Memory B cell (primary cell): ENCODE measurements around the gene PDE4B.
"Not testable (repeated sequence)": the region's sequence is repeated elsewhere in the genome, so short reads cannot be mapped to it uniquely, and the experiment has no call there.

Experiments used
- ATAC-seq: fragments of 150-1000 bp; cut with Tn5 transposase; 2 replicates; pipeline ENCODE4 v1.10.0; 2021; ENCODE audit warnings: low read depth, mild to moderate bottlenecking, moderate library complexity
- DNase-seq, 2 donors: peaks; one replicate each; pipeline ENCODE4 v3.0.0; 2022; ENCODE audit warnings: low spot score in 2 of 2
- H3K27ac Mint-ChIP-seq: one replicate; pipeline ENCODE4 v1.8.0; 2022; ENCODE audit warnings: mild to moderate bottlenecking, moderate library complexity, mixed read lengths
- H3K27me3 Mint-ChIP-seq: one replicate; pipeline ENCODE4 v1.8.0; 2022; ENCODE audit warnings: mixed read lengths
- H3K36me3 Mint-ChIP-seq: one replicate; pipeline ENCODE4 v1.8.0; 2022; ENCODE audit warnings: mild to moderate bottlenecking, mixed read lengths
- H3K4me1 Mint-ChIP-seq: one replicate; pipeline ENCODE4 v1.8.0; 2022; ENCODE audit warnings: mixed read lengths
- H3K4me3 Mint-ChIP-seq: one replicate; pipeline ENCODE4 v1.8.0; 2022; ENCODE audit warnings: mild to moderate bottlenecking, moderate library complexity, mixed read lengths
- H3K9me3 Mint-ChIP-seq: one replicate; pipeline ENCODE4 v1.8.0; 2022; ENCODE audit warnings: mixed read lengths

The PDE4B gene

GRCh38 chr1:66401244-66401643 lies 608.5 kb downstream of the PDE4B start:
- ATAC-seq (no peak), DNase-seq (no peak)
- Mint-ChIP-seq H3K27ac (peak overlapping the region; percentile 76), H3K4me1 (peaks cover 54% of the 10 kb centered on the region), H3K4me3 (no peak overlapping the region), H3K36me3 (no peaks in the 10 kb centered on the region), H3K27me3 (no peaks in the 10 kb centered on the region), H3K9me3 (peaks cover 1% of the 10 kb centered on the region)

GRCh38 chr1:66402194-66402593 lies 609.5 kb downstream of the PDE4B start:
- H3K36me3 Mint-ChIP-seq = no peaks in the 10 kb centered on the region
- H3K27me3 Mint-ChIP-seq = no peaks in the 10 kb centered on the region
- H3K9me3 Mint-ChIP-seq = peaks cover 1% of the 10 kb centered on the region
- peak; percentile 90 for ATAC-seq
- peaks cover 47% of the 10 kb centered on the region for H3K4me1 Mint-ChIP-seq
- peak overlapping the region; percentile 54 for H3K4me3 Mint-ChIP-seq
- H3K27ac Mint-ChIP-seq = peak overlapping the region; percentile 76
- DNase-seq = peak; percentile 61 to 82

- Mint-ChIP-seq H3K4me1 (peaks cover 45% of the 10 kb centered on the region), H3K4me3 (no peak overlapping the region), H3K9me3 (peaks cover 1% of the 10 kb centered on the region), H3K27ac (peak overlapping the region; percentile 76), H3K27me3 (no peaks in the 10 kb centered on the region), H3K36me3 (no peaks in the 10 kb centered on the region)
- no peak for DNase-seq
- ATAC-seq = no peak
Measured at GRCh38 chr1:66403007-66403731, 610.5 kb downstream of the PDE4B start.

- no peaks in the 10 kb centered on the region for H3K27me3 Mint-ChIP-seq
- H3K36me3 Mint-ChIP-seq = peaks cover 1% of the 10 kb centered on the region
- no peak overlapping the region for H3K4me3 Mint-ChIP-seq
- H3K4me1 Mint-ChIP-seq = peaks cover 39% of the 10 kb centered on the region
- DNase-seq (no peak), ATAC-seq (no peak)
- no peak overlapping the region for H3K27ac Mint-ChIP-seq
- H3K9me3 Mint-ChIP-seq = peaks cover 3% of the 10 kb centered on the region
Measured at GRCh38 chr1:66405061-66405460, 612.4 kb downstream of the PDE4B start.

GRCh38 chr1:66411449-66411848 lies 618.8 kb downstream of the PDE4B start:
- H3K4me1 Mint-ChIP-seq = peaks cover 12% of the 10 kb centered on the region
- not testable (repeated sequence) for H3K4me3 Mint-ChIP-seq

GRCh38 chr1:66412704-66413103 lies 620.0 kb downstream of the PDE4B start:
- no peak for DNase-seq
- Mint-ChIP-seq H3K4me1 (peaks cover 12% of the 10 kb centered on the region), H3K27ac (no peak overlapping the region), H3K27me3 (no peaks in the 10 kb centered on the region), H3K36me3 (peaks cover 1% of the 10 kb centered on the region), H3K4me3 (no peak overlapping the region), H3K9me3 (peaks cover 7% of the 10 kb centered on the region)
- no peak for ATAC-seq

More at GRCh38 chr1:66411449-66411848, 618.8 kb downstream of the PDE4B start:
- DNase-seq, H3K36me3 Mint-ChIP-seq, H3K9me3 Mint-ChIP-seq, H3K27ac Mint-ChIP-seq, H3K27me3 Mint-ChIP-seq, ATAC-seq: not testable (repeated sequence)

GRCh38 chr1:66413136-66413837 lies 620.6 kb downstream of the PDE4B start:
- Mint-ChIP-seq H3K9me3 (peaks cover 11% of the 10 kb centered on the region), H3K27ac (no peak overlapping the region), H3K4me3 (no peak overlapping the region), H3K4me1 (peaks cover 12% of the 10 kb centered on the region), H3K27me3 (no peaks in the 10 kb centered on the region), H3K36me3 (peaks cover 4% of the 10 kb centered on the region)
- ATAC-seq (no peak), DNase-seq (no peak)

- Mint-ChIP-seq H3K4me3 (no peak overlapping the region), H3K36me3 (peaks cover 9% of the 10 kb centered on the region), H3K27ac (no peak overlapping the region), H3K27me3 (no peaks in the 10 kb centered on the region), H3K9me3 (peaks cover 12% of the 10 kb centered on the region), H3K4me1 (peaks cover 12% of the 10 kb centered on the region)
- ATAC-seq (no peak), DNase-seq (no peak)
Measured at GRCh38 chr1:66413838-66414175, 621.1 kb downstream of the PDE4B start.

- no peak overlapping the region for H3K27ac Mint-ChIP-seq
- no peak for DNase-seq
- no peaks in the 10 kb centered on the region for H3K27me3 Mint-ChIP-seq
- no peak for ATAC-seq
- no peak overlapping the region for H3K4me3 Mint-ChIP-seq
- peaks cover 12% of the 10 kb centered on the region for H3K4me1 Mint-ChIP-seq
- peaks cover 14% of the 10 kb centered on the region for H3K9me3 Mint-ChIP-seq
- peaks cover 12% of the 10 kb centered on the region for H3K36me3 Mint-ChIP-seq
Measured at GRCh38 chr1:66415281-66415680, 622.6 kb downstream of the PDE4B start.

GRCh38 chr1:66415866-66416265 lies 623.2 kb downstream of the PDE4B start:
- peaks cover 14% of the 10 kb centered on the region for H3K9me3 Mint-ChIP-seq
- no peak for ATAC-seq
- DNase-seq = no peak
- no peaks in the 10 kb centered on the region for H3K27me3 Mint-ChIP-seq
- H3K36me3 Mint-ChIP-seq = peaks cover 12% of the 10 kb centered on the region
- H3K4me3 Mint-ChIP-seq = no peak overlapping the region
- H3K4me1 Mint-ChIP-seq = peaks cover 12% of the 10 kb centered on the region
- no peak overlapping the region for H3K27ac Mint-ChIP-seq

- Mint-ChIP-seq H3K4me3 (no peak overlapping the region), H3K36me3 (peaks cover 12% of the 10 kb centered on the region), H3K27me3 (no peaks in the 10 kb centered on the region), H3K27ac (no peak overlapping the region), H3K4me1 (peaks cover 9% of the 10 kb centered on the region), H3K9me3 (peaks cover 14% of the 10 kb centered on the region)
- ATAC-seq (no peak), DNase-seq (no peak)
Measured at GRCh38 chr1:66416295-66416694, 623.6 kb downstream of the PDE4B start.

GRCh38 chr1:66418021-66418420 lies 625.3 kb downstream of the PDE4B start:
- Mint-ChIP-seq H3K27ac (no peak overlapping the region), H3K36me3 (peaks cover 12% of the 10 kb centered on the region), H3K9me3 (peaks cover 12% of the 10 kb centered on the region), H3K27me3 (no peaks in the 10 kb centered on the region), H3K4me3 (no peak overlapping the region), H3K4me1 (peaks cover 7% of the 10 kb centered on the region)
- no peak for ATAC-seq
- DNase-seq = no peak

GRCh38 chr1:66420171-66420570 lies 627.5 kb downstream of the PDE4B start:
- DNase-seq, H3K4me3 Mint-ChIP-seq, ATAC-seq, H3K27me3 Mint-ChIP-seq, H3K27ac Mint-ChIP-seq, H3K4me1 Mint-ChIP-seq: not testable (repeated sequence)
- H3K9me3 Mint-ChIP-seq = peaks cover 12% of the 10 kb centered on the region
- H3K36me3 Mint-ChIP-seq = peaks cover 12% of the 10 kb centered on the region

- not testable (repeated sequence) for H3K9me3 Mint-ChIP-seq, H3K27me3 Mint-ChIP-seq, H3K4me1 Mint-ChIP-seq, ATAC-seq, H3K27ac Mint-ChIP-seq, DNase-seq, H3K4me3 Mint-ChIP-seq
- H3K36me3 Mint-ChIP-seq = peaks cover 12% of the 10 kb centered on the region
Measured at GRCh38 chr1:66420906-66421305, 628.2 kb downstream of the PDE4B start.

GRCh38 chr1:66422804-66423203 lies 630.1 kb downstream of the PDE4B start:
- peaks cover 7% of the 10 kb centered on the region for H3K4me1 Mint-ChIP-seq
- no peaks in the 10 kb centered on the region for H3K27me3 Mint-ChIP-seq
- H3K36me3 Mint-ChIP-seq = peaks cover 12% of the 10 kb centered on the region
- H3K27ac Mint-ChIP-seq = no peak overlapping the region
- H3K4me3 Mint-ChIP-seq = no peak overlapping the region
- peaks cover 8% of the 10 kb centered on the region for H3K9me3 Mint-ChIP-seq
- DNase-seq (no peak), ATAC-seq (no peak)
